GM18909 (cell line): ENCODE measurements around the gene FRK.
"Not testable (repeated sequence)": the region's sequence is repeated elsewhere in the genome, so short reads cannot be mapped to it uniquely, and the experiment has no call there.

Experiments
- ATAC-seq: cut with Tn5 transposase; IDR thresholded peaks from one replicate; pipeline ENCODE4 v1.9.1; 2021; ENCODE audit warnings: mild to moderate bottlenecking; ENCODE audit not compliant: unreplicated experiment, poor library complexity

FRK gene

GRCh38 chr6:116074732-116075390 lies 14.2 kb upstream of the FRK start:
- ATAC-seq = no peak

DNA sequence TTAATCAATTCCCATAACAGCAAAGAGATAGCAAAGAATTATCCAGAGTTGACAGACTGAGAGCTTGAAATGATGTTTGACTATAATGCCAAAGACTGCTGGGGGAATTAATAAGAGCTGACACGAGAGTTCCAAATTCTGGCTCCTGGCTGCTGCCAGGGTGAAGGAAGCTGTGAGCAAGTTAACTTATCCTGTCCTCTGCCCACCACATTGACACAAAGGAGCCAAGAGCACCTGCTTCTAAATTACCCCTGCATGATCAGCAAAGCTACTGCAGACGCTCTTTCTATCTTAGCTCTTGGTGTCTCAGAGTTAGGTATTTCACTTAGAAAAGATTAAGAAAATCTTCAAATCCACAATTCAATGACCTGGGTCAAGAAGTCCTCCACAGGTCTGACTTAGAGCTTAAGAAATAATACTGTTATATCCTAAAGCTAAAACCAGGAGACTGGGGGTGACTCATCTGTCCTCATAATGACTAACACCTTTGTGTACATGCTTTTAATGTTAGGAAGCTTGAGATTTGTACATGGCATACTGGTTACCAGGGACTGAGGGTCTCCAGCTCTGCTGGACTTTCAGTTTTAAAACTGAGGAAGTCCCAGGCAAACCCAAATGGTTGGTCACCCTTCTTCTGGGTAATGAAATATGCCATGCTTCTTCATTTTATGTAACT lies 13.2 kb upstream of the FRK start:
- ATAC-seq = no peak

DNA sequence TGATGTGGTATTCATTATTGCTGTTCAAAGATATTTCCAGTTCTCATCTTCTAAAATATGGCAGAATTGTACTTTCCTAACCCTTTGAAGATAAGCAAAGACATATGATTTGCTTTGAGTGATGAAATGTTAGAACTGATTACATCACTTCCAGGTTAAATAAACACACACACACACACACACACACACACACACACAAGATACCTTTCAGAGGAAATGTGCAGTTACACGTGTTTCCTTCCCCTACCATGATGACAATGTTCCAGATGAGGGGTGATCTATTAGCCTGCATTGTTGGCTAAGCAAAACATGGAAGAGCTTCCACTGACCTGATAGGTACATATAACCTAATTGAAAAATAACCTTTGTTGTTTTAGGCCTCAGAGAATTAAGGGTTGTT lies 11.7 kb upstream of the FRK start:
- no peak for ATAC-seq

GRCh38 chr6:116070616-116071389 lies 10.1 kb upstream of the FRK start:
- ATAC-seq = no peak

GRCh38 chr6:116070101-116070500 lies 9.4 kb upstream of the FRK start:
- no peak for ATAC-seq

DNA sequence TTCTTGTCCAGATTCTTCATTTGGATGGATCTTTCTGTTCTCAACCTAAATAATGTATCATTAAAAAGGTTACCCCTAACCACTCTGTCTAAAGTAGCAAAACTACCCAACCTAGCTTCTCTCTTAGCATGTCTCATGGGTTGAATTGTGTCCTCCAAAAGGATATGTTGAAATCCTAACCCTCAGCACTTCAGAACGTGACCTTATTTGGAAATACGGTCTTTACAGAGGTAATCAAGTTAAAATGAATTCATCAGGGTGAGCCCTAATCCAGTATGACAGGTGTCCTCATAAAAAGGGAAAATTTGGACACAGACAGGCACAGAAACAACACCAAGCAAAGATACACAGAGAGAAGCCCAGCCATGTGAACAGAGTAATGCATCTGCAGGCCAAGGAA lies 6.1 kb upstream of the FRK start:
- ATAC-seq = no peak

DNA sequence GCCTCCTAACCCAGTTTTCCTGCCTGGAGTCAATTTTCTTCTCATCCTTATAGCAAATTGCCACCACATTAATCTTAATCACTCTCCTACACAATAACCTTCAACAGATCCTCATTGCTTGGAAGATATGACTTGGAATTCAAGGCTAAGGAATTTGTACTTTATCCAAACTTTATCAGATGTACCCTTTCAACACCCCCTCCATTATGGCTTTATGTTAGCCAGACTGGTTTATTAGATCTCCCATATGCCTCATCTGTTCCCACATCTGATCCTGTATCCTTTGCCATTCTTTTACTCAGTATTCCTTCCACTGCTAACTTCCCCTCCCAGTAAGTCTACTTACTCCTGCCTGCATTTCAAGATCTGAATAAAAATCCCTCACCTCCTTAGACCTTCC lies 4.0 kb upstream of the FRK start:
- ATAC-seq = no peak

- no peak for ATAC-seq
Measured at GRCh38 chr6:116062496-116062895, 1.8 kb upstream of the FRK start.

- ATAC-seq = peak; percentile 77
Measured at GRCh38 chr6:116059713-116060571, 749 bp downstream of the FRK start.

- ATAC-seq = no peak
Measured at GRCh38 chr6:116057766-116058165, 2.9 kb downstream of the FRK start.

DNA sequence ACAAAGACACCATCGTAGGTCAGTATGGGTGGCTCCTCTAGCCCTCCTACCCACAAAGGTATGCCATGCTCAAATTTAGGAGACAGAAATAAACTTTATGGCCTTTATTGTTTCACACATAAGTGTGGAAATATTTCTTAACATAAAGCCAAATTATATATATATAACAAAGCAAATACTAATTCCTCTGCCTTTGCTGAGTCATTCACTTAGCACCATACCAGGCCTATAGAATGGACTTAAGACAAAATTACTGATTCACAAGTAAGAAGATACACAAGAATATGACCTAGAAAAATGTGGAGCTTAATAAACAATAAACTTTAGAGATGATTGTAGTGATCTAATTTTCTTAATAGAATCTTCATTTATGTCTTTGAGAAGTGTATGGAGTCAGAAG lies 5.2 kb downstream of the FRK start:
- no peak for ATAC-seq

DNA sequence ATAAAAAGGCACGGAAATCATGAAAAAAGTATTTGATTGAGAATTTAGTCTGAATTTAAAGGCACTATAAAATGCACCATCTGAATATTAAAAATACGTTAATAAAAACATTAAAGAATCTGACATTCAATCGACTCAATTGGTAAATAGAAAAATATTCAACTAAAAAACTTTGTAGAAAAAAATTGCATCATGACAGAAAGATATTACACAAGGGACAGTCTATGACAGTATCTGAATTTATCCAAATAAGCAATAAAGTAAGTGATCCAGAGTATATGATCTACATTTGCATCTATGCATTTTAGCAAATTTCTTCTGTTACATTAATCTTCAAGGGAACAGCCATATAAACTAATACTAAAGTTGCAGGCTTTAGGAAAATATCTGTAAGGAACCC lies 9.4 kb downstream of the FRK start:
- ATAC-seq = no peak

GRCh38 chr6:116050737-116051136 lies 10.0 kb downstream of the FRK start:
- no peak for ATAC-seq

GRCh38 chr6:116049321-116049720 lies 11.4 kb downstream of the FRK start:
- ATAC-seq = no peak

DNA sequence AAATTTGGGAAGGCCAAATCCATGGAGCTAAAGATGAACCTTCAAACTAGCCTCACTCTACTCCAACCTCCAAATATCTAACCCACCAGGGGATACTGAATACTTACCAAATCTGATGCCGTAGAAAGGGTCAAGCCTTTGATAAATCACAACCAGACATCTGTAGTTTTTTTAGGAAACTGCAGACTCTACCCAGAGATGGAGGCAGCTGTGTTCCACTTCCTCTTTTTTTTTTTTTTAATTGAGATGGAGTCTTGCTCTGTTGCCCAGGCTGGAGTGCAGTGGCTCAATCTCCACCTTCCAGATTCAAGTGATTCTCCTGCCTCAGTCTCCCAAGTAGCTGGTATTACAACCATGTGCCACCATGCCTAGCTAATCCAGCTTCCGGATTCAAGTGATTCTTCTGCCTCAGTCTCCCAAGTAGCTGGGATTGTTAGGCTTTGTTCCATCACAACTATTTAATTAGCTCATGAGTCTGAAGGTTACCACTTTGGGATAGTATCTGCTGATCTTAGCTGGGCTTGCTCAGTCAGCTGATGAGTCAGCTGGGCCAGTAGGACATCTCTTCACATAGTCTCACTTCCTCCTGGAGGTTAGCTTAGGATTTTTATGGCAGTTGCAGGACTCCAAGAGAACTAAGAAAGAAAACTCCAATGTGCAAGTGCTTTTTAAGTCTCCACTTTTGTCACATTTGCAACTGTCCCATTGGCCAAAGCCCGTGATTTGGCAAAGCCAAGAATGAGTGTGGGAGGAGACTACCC lies 13.3 kb downstream of the FRK start:
- peak; percentile 90 for ATAC-seq

DNA sequence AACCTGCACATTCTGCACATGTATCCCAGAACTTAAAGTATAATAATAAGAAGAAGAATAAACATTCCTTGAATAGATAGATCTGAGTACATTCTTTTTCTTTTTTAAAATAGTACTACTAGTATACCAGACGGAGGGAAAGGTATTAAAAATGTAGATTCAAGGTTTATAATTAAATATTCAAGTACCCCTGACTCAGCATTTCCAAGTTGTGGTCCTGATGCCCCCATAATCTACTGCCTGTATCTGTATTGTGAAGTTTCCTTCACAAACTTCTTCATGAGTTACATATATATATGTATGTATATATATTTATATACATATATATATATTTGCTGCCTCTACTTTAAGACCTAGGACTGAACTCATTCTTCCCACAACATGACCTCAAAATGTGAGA lies 14.0 kb downstream of the FRK start:
- no peak for ATAC-seq

DNA sequence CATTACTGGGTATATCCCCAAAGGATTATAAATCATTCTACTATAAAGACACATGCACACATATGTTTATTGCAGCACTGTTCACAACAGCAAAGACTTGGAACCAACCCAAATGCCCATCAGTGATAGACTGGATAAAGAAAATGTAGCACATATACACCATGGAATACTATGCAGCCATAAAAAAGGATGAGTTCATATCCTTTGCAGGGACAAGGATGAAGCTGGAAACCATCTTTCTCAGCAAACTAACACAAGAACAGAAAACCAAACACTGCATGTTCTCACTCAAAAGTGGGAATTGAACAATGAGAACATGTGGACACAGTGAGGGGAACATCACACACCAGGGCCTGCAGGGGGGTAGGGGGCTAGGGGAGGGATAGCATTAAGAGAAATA lies 14.4 kb downstream of the FRK start:
- ATAC-seq = not testable (repeated sequence)

DNA sequence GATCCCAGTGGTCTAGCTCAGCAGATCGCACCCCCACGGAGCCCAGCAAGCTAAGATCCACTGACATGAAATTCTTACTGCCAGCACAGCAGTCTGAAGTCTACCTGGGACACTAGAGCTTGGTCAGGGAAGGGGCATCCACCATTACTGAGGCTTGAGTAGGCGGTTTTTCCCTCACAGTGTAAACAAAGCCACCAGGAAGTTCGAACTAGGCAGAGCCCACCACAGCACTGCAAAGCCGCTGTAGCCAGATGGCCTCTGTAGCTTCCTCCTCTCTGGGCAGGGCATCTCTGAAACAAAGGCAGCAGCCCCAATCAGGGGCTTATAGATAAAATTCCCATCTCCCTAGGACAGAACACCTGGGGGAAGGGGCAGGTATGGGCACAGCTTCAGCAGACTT lies 18.8 kb downstream of the FRK start:
- ATAC-seq = no peak

- ATAC-seq = no peak
Measured at GRCh38 chr6:116040993-116041392, 19.7 kb downstream of the FRK start.

- no peak for ATAC-seq
Measured at GRCh38 chr6:116036885-116037284, 23.8 kb downstream of the FRK start.
